H1 (cell line): ENCODE measurements around the gene LRRC72. TPM values are rescaled to one million over a fixed set of nuclear protein-coding genes. Genes with fewer than 3 reads are reported as not detected.

ENCODE experiments used
- GABPA ChIP-seq: IDR thresholded peaks from 2 replicates; pipeline ENCODE4 v1.6.1; 2011; ENCODE audit warnings: mild to moderate bottlenecking, low read length, moderate library complexity, borderline replicate concordance; ENCODE audit not compliant: insufficient read depth
- KDM4A ChIP-seq: IDR thresholded peaks from one replicate; pipeline ENCODE4 v1.7.1; 2012; ENCODE audit warnings: low read depth, mild to moderate bottlenecking, moderate library complexity, low read length, inconsistent platforms; ENCODE audit not compliant: severe bottlenecking
- RAD21 ChIP-seq, 2 experiments: IDR thresholded peaks in 1 of 2; conservative IDR thresholded peaks in 1 of 2; 2 replicates each; pipeline ENCODE4 v1.6.1; 2011; ENCODE audit warnings: low read depth in 2 of 2, low read length in 2 of 2, improper control_type of control experiment in 1 of 2, inconsistent platforms in 1 of 2, mild to moderate bottlenecking in 1 of 2, moderate library complexity in 1 of 2
- RXRA ChIP-seq: IDR thresholded peaks from 2 replicates; pipeline ENCODE4 v1.6.1; 2011; ENCODE audit warnings: low read depth, mild to moderate bottlenecking, low read length, moderate library complexity; ENCODE audit not compliant: insufficient read depth
- polyA plus RNA-seq, 7 experiments: library from polyadenylated mRNA; depleted of rRNA in 3 of 7; stranded (reverse) in 5 of 7; unstranded in 2 of 7; fragments of >200 nt in 5 of 7; fragments of 200-250 nt in 2 of 7; gene quantifications; 1 replicate in 5 of 7; 2 replicates in 1 of 7; 4 replicates in 1 of 7; pipeline versions ENCODE4 v1.2.1 to v1.2.3, GENCODE V29; 2011 to 2013; ENCODE audit warnings: missing spikeins in 2 of 7, mixed read lengths in 2 of 7
- total RNA-seq: library from RNA; stranded (reverse); fragmentation: NEBNext Ultra II Directional; extraction: Animal tissue kit (Norgen Biotek cat#: 25700); gene quantifications from 2 replicates; pipeline ENCODE4 v1.2.1, GENCODE V29; 2021
- TF ChIP-seq, protein P1 (sequence below): IDR thresholded peaks from 2 replicates; pipeline ENCODE4 v1.6.1; 2012; ENCODE audit warnings: low read length, inconsistent platforms
- TF ChIP-seq, protein P2 (sequence below), 3 experiments: IDR thresholded peaks; 1 replicate in 2 of 3; 2 replicates in 1 of 3; pipeline versions ENCODE4 v1.5.1 to v1.6.1; 2011; ENCODE audit warnings: low read length in 3 of 3, mild to moderate bottlenecking in 3 of 3, inconsistent platforms in 2 of 3, low read depth in 1 of 3, moderate library complexity in 1 of 3; ENCODE audit not compliant: insufficient read depth in 1 of 3; ENCODE audit errors: control extremely low read depth in 1 of 3
- TF ChIP-seq, protein P3 (sequence below): IDR thresholded peaks from 2 replicates; pipeline ENCODE4 v1.6.1; 2012; ENCODE audit warnings: inconsistent platforms

Gene LRRC72
- total and polyA plus RNA-seq, 2 of the 8 experiments (the other 6 are each of a cell fraction or from before 2014, with no cell fraction given), result not detected

DNA sequence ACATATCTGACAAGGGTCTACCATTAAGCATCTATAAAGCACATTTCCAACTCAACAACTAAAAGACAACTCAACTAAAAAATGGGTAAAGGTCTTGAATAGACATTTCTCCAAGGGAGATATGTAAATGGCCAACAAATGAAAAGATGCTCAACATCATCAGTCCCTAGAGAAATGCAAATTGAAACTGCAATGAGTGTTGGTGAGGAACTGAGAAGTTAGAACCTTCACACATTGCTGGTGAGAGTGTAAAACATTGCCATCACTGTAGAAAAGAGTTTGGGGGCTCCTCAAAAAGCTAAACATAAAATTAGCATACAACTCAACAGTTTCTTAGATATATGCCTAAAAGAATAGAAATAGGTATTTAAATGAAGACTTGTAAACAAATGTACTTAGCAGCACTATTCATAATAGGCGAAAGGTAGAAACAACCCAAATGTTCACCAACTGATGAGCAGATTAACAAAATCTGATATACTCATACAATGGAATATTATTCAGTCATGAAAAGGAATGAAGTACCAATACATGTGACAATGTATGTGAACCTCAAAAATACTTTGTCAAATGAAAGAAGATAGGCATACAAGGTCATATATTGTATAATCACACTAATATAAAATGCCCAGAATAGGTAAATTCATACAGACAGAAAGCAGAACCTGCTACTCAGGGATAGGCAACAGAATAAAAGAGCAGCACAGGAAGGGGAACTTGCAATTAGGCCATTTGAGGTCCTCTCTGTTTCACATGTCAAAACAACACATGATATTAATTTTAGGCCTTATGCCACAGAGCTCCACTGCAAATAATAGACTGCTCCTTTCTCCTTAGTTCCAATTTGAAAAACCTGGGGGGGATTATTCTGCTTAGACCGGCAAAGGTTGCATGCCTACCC is 10.6 kb upstream of the LRRC72 start (continued):
- TF ChIP-seq, protein P1, sequence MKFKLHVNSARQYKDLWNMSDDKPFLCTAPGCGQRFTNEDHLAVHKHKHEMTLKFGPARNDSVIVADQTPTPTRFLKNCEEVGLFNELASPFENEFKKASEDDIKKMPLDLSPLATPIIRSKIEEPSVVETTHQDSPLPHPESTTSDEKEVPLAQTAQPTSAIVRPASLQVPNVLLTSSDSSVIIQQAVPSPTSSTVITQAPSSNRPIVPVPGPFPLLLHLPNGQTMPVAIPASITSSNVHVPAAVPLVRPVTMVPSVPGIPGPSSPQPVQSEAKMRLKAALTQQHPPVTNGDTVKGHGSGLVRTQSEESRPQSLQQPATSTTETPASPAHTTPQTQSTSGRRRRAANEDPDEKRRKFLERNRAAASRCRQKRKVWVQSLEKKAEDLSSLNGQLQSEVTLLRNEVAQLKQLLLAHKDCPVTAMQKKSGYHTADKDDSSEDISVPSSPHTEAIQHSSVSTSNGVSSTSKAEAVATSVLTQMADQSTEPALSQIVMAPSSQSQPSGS, result no peak
- TF ChIP-seq, protein P2, sequence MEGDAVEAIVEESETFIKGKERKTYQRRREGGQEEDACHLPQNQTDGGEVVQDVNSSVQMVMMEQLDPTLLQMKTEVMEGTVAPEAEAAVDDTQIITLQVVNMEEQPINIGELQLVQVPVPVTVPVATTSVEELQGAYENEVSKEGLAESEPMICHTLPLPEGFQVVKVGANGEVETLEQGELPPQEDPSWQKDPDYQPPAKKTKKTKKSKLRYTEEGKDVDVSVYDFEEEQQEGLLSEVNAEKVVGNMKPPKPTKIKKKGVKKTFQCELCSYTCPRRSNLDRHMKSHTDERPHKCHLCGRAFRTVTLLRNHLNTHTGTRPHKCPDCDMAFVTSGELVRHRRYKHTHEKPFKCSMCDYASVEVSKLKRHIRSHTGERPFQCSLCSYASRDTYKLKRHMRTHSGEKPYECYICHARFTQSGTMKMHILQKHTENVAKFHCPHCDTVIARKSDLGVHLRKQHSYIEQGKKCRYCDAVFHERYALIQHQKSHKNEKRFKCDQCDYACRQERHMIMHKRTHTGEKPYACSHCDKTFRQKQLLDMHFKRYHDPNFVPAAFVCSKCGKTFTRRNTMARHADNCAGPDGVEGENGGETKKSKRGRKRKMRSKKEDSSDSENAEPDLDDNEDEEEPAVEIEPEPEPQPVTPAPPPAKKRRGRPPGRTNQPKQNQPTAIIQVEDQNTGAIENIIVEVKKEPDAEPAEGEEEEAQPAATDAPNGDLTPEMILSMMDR (IDR thresholded peaks at IDR 0.05; ENCODE audit: control extremely low read depth in 1 of 3, insufficient read depth in 1 of 3, low read depth in 1 of 3, low read length in 3 of 3), result no peak
- no peak for TF ChIP-seq KDM4A
- TF ChIP-seq GABPA, result no peak
- TF ChIP-seq, protein P3, sequence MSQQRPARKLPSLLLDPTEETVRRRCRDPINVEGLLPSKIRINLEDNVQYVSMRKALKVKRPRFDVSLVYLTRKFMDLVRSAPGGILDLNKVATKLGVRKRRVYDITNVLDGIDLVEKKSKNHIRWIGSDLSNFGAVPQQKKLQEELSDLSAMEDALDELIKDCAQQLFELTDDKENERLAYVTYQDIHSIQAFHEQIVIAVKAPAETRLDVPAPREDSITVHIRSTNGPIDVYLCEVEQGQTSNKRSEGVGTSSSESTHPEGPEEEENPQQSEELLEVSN, result no peak
- TF ChIP-seq RXRA, result no peak
- no peak for TF ChIP-seq RAD21 (IDR thresholded peaks at IDR 0.05 in 1 of 2, conservative IDR thresholded peaks at IDR 0.05 in 1 of 2; ENCODE audit: low read depth in 2 of 2, low read length in 2 of 2)
